ENCODE data around the gene MUC3A. TPM values are rescaled to one million over a fixed set of nuclear protein-coding genes. Genes with fewer than 3 reads are reported as not detected.
"Not testable (repeated sequence)": the region's sequence is repeated elsewhere in the genome, so short reads cannot be mapped to it uniquely, and the experiment has no call there.

Gene MUC3A
- total RNA-seq, 1 donor from 2014 or later, result 0.30 TPM

DNA sequence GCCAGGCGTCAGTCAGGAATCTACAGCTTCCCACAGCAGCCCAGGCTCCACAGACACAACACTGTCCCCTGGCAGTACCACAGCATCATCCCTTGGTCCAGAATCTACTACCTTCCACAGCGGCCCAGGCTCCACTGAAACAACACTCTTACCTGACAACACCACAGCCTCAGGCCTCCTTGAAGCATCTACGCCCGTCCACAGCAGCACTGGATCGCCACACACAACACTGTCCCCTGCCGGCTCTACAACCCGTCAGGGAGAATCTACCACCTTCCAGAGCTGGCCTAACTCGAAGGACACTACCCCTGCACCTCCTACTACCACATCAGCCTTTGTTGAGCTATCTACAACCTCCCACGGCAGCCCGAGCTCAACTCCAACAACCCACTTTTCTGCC, 50.7 kb downstream of the MUC3A start:
- intact Hi-C loops (cut with DNase I); DNase-seq; ATAC-seq (ENCODE audit: poor library complexity): not testable (repeated sequence)

DNA sequence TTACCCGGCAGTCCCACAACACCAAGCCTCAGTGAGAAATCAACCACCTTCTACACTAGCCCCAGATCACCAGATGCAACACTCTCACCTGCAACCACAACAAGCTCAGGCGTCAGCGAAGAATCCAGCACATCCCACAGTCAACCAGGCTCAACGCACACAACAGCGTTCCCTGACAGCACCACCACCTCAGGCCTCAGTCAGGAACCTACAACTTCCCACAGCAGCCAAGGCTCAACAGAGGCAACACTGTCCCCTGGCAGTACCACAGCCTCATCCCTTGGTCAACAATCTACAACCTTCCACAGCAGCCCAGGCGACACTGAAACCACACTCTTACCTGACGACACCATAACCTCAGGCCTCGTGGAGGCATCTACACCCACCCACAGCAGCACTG, 53.0 kb downstream of the MUC3A start:
- ATAC-seq (ENCODE audit: poor library complexity); intact Hi-C loops (cut with DNase I); DNase-seq: not testable (repeated sequence)

DNA sequence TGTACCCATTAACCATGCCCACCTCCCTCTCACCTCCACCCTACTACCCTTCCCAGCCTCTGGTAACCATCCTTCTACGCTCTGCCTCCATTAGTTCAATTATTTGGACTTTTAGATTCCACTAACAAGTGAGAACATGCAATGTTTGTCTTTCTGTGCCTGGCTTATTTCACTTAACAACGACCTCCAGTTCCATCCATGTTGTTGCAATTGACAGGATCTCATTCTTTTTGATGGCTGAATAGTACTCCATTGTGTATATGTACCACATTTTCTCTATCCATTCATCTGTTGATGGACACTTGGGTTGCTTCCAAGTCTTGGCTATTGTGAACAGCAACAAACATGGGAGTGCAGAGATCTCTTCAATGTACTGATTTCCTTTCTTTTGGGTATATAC, 58.0 kb downstream of the MUC3A start:
- DNase-seq; ATAC-seq (ENCODE audit: poor library complexity); intact Hi-C loops (cut with DNase I): not testable (repeated sequence)

DNA sequence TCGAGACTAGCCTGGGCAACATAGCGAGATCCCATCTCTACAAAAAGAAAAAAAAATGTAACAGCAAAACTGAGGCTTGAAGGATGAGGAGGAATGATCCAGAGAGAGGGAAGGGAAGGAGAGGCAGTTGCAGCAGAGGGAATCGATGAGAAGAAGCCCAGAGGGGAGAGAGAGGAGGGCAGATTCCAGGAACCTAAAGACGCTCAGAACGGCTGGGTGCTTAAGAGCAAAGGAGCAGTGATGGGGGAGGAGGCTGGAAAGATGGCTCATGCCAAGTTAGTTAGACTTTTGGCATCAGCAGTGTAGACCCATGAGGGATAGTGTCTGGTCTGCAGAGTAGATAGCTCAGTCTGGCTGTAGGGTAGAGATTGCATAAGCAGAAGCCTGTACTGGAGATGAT, 60.3 kb downstream of the MUC3A start:
- DNase-seq (no peak), ATAC-seq (ENCODE audit: poor library complexity) (no peak)
- intact Hi-C loops (cut with DNase I), result no loop called here

DNA sequence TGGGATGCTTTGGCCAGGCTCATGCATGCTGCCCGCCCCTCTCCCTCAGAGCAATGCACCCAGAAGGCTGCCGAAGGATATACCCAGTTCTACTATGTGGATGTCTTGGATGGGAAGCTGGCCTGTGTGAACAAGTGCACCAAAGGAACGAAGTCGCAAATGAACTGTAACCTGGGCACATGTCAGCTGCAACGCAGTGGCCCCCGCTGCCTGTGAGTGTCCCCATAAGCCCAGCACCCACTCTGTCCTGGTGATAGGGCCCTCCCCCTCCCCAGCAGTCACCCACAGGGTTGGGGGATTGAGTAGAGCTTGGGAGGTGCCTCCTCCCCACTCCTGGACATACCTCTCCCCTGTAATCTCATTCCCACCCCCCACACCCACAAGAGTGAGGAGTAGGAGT, 63.6 kb downstream of the MUC3A start:
- DNase-seq, result no peak
- ATAC-seq (ENCODE audit: poor library complexity), result no peak
- intact Hi-C loops (cut with DNase I), result no loop called here

DNA sequence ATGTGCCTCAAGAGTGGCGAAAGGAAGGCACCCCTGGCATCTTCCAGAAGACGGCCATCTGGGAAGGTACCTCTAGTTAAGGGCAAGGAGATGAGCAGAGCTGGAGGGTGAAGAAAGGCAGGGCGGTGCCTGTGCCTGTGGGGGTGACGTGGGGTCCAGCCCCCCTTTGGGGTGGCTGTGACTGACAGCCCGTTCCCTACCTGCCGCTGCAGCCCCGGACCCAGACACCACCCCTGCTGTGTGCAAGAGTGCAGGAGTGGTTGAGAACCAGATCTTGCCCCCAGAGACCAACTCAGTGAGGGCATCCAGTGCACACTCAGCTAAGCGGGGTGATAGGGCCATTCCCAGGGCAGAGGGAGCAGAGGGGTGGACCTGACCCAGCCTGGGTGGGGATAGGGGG, 66.3 kb downstream of the MUC3A start:
- intact Hi-C loops (cut with DNase I), result no loop called here
- ATAC-seq (ENCODE audit: poor library complexity) (no peak), DNase-seq (peak; percentile 22)

DNA sequence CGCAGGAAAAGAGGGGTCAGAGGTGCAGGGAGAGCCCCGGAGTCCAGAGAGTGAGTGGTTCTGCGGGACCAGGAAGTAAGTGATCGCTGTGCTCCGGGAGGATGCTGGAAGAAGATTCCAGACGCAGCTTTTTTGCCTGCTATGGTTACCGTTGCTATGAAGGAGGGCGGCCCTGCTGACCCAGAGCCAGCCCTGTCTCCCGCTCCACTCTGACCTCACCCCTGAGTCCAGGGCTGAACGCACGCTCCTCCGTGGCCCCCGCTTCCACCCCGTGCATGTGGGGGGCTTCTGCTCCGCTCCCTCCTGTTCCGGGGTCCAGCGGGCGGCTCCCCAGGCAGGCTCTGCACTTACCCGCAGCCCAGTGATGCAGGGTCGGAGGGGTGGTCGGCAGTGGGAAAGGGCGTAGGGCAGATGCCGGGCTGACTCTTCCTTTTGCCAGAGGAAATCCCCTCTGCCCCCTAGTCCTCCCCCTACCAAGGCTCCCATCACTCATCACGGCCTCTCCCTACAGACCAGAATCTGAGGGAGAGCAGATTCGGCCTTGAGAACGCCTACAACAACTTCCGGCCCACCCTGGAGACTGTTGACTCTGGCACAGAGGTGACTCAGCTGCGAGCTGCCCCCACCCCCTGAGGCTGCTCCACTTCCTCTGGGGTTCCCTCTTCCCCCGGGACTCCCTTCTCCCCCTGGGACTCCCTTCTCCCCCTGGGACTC, 67.9 kb downstream of the MUC3A start:
- ATAC-seq (ENCODE audit: poor library complexity) (peak; percentile 94), DNase-seq (peak; percentile 76)
- intact Hi-C loops (cut with DNase I), result no loop called here

Other genes with a start within 250 kb of the MUC3A start
- gene POP7, start 243.4 kb upstream of the MUC3A start, total RNA-seq, result 27.1 TPM
- gene EPO, start 229.1 kb upstream of the MUC3A start, total RNA-seq, result not detected
- not detected for gene ZAN, start 215.9 kb upstream of the MUC3A start, total RNA-seq
- 22.1 TPM for gene EPHB4, start 122.0 kb upstream of the MUC3A start, total RNA-seq
- 10.2 TPM for gene SLC12A9, start 96.8 kb upstream of the MUC3A start, total RNA-seq
- 12.6 TPM for gene TRIP6, start 82.1 kb upstream of the MUC3A start, total RNA-seq
- 61.1 TPM for gene SRRT, start 74.4 kb upstream of the MUC3A start, total RNA-seq
- 2.2 TPM for gene UFSP1, start 59.8 kb upstream of the MUC3A start, total RNA-seq
- gene ACHE, start 53.6 kb upstream of the MUC3A start, total RNA-seq, result 0.65 TPM
- not detected for gene MUC12, start 20.0 kb downstream of the MUC3A start, total RNA-seq
- not detected for gene MUC17, start 70.5 kb downstream of the MUC3A start, total RNA-seq
- 16.7 TPM for gene TRIM56, start 135.9 kb downstream of the MUC3A start, total RNA-seq
- gene SERPINE1, start 177.6 kb downstream of the MUC3A start, total RNA-seq, result 1.6 TPM
- gene AP1S1, start 204.9 kb downstream of the MUC3A start, total RNA-seq, result 14.1 TPM
- gene VGF, start 216.0 kb downstream of the MUC3A start, total RNA-seq, result not detected
- gene NAT16, start 230.8 kb downstream of the MUC3A start, total RNA-seq, result not detected

Data from Right ventricle myocardium superior (tissue), 1 donor.